HL-60/S4 treated with retinoic acid at 250 ng/mL for 4 days and 3 days (cell line): ENCODE data around the gene FOCAD.

Experiments used
- in situ Hi-C: fragments of 300-500 bp; cut with MboI; formaldehyde crosslinking; loops from 2 replicates; pipeline ENCODE4 v1.7.0; 2022; ENCODE audit warnings: low sequenced_read_pairs

The FOCAD gene

GRCh38 chr9:20729523-20729922 lies 45.5 kb downstream of the FOCAD start:
- in situ Hi-C loops = no loop called here

GRCh38 chr9:20732118-20732517 lies 48.1 kb downstream of the FOCAD start:
- in situ Hi-C loops = no loop called here

- in situ Hi-C loops = no loop called here
These were observed 50.2 kb downstream of the FOCAD start for GRCh38 chr9:20734275-20734674.

GRCh38 chr9:20740304-20740703 lies 56.2 kb downstream of the FOCAD start:
- in situ Hi-C loops = no loop called here

DNA sequence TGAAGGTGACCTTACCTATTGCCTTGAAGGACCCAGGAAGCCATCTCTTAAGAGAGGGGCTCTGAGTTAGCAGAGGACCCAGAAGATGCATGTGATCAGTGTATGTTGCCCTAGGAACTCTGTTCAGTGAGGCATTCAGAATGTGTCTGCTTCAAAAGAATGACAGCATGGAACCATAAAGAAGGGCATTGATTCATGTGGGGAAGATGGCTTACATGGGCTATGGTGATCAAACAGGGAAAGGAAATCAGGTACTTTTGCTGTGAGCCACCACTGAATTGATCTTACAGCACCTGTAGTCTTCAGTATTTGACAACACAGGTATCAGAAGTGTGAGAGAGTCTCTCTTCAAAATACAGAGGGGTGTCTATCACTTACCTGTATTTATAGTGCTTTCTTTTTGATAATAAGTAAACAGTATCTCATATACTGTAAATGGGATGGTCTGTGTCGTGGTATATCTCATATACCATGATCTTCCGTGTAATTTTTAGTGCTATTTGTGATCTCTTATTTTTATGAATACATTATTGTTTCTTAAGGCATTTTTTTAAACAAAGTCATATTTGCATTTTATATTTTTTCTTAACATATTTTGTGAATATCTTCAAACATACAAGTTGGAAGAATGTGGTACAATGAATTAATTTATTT lies 57.0 kb downstream of the FOCAD start:
- in situ Hi-C loops = no loop called here

GRCh38 chr9:20742833-20743232 lies 58.8 kb downstream of the FOCAD start:
- in situ Hi-C loops = no loop called here

- in situ Hi-C loops = no loop called here
These were observed 60.1 kb downstream of the FOCAD start for GRCh38 chr9:20744036-20744630.

- in situ Hi-C loops = no loop called here
These were observed 62.9 kb downstream of the FOCAD start for GRCh38 chr9:20746967-20747366.

DNA sequence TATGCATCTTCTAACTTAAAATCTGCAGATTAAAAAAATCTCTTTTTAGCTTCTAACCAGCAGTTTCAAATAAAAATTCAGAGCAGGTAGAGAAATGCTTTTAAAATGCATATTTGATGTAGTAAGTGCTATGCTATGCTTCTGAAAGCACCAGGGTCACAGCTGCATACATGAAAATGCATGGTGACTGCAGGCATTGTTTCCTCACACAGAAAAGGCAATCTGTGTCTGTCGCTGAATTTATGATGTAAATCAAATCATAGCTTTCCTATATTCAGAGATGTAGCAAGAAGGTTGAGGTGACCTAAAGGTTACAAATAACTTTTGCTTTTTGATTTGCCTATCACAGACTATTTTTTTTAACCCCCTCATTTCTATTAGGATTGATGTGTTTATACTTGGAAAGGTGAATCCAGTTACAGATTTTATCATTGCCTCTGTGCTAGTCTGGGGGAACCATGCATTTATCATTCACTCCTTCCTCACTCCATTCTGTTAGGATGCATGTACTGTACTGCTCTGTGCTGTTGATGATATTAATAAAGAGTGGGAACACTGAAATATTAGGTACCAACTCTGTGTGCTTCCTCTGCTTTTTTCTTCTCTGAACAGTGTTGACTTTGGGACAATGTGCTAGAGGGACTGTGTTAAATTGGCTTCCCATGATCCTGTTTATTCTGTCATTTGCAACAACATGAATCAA lies 65.6 kb downstream of the FOCAD start:
- in situ Hi-C loops = no loop called here

- in situ Hi-C loops = no loop called here
These were observed 69.7 kb downstream of the FOCAD start for GRCh38 chr9:20753761-20754160.

- in situ Hi-C loops = no loop called here
These were observed 70.5 kb downstream of the FOCAD start for GRCh38 chr9:20754556-20754955.

GRCh38 chr9:20760246-20760891 lies 76.3 kb downstream of the FOCAD start:
- in situ Hi-C loops = no loop called here

DNA sequence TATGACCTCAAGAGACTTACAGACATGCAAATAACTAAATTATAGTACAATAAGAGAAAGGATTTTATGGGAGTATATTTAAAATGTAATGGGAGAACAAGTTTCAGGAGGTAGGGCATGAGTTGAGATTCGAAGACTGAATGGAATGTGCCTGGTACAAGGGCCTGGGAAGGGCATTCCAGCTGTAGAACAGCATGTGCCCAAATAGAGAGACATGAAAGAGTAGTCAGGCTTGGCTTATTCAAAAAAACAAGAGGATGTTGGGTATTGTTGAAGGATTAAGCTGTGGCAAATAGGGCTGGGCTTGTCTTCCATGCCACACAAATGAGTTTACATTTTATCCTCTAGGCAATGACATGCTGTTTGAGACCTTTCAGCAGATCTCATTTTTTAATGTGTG lies 86.9 kb downstream of the FOCAD start:
- in situ Hi-C loops = no loop called here

GRCh38 chr9:20771729-20772128 lies 87.7 kb downstream of the FOCAD start:
- in situ Hi-C loops = no loop called here

- in situ Hi-C loops = no loop called here
These were observed 91.6 kb downstream of the FOCAD start for GRCh38 chr9:20775683-20776082.

DNA sequence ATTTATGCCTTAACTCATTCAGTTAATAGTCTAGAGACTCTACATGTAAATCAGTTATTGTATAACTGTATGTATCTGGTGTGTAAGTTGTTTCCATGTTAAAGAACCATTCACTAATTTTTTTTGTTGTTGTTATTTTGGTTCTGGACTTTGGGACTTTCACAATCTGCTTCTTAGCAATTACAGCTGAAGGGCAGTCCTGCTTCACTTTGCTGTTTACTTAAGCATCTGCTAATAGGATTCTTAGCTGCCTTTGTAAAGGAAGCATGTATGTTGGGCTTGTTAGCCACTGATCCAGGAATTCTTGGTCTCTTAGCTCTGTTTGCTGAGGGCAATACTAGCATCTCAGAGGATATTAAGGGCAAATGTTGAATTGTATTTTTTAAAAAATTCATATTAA lies 97.0 kb downstream of the FOCAD start:
- in situ Hi-C loops = no loop called here

GRCh38 chr9:20782289-20782688 lies 98.2 kb downstream of the FOCAD start:
- in situ Hi-C loops = no loop called here

DNA sequence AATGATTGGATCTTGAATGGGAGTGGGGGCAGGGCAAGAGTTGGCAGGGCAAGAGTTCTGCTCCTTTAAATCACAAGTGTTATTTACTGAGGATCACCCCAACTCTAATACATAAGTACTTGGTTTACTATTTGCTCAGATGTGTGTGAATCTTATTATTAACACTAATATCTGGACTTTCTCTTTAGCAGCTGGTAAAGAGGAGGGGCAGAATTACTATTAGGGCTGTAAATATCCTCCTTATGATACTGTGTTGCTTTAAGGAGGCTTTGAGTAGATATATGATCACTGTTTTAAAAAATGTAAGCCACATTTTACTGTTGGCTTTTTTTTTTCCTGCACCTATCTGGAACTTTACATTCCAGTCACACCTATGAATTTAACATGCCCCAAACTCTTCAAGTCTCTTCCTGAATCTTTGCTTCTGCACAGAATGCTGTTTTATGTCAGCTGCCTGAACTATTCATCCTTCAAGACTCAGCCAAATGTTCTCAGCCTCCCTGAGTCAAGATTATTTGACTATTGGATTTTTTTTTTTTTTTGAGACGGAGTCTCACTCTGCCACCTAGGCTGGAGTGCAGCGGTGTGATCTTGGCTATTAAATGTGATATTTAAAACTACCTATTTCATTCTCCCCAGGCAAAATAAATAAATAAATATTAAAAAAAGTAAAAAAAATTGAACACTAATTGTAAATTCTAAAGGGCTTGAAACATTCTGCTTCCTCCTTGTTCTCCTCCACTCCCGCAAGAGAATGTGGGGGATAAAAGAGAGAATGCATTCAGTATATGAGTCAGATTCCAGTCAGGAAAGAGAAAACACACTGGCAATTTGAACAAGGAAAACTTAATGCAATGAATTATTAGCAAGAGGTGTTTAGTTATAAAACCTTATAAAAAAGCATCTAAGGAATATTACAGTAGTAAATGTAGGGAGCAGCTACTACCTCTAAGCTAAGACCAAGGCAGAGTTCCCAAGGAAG lies 99.3 kb downstream of the FOCAD start:
- in situ Hi-C loops = no loop called here

GRCh38 chr9:20784196-20784595 lies 100.1 kb downstream of the FOCAD start:
- in situ Hi-C loops = no loop called here

- in situ Hi-C loops = no loop called here
These were observed 102.7 kb downstream of the FOCAD start for GRCh38 chr9:20786807-20787206.
